GM23338 (cell line): ENCODE data around the gene APOBEC4.

Experiments used
- CREB1 ChIP-seq: fragments of 250-450 bp; sonication (Bioruptor Pico); IDR thresholded peaks from 2 replicates; pipeline ENCODE4 v1.5.0; 2020; ENCODE audit warnings: low read depth, mild to moderate bottlenecking, moderate library complexity
- EZH2phosphoT487 ChIP-seq: fragments of 200-600 bp; sonication (generic); IDR thresholded peaks from one replicate; pipeline ENCODE4 v1.8.1; 2018; ENCODE audit warnings: antibody characterized with exemption; ENCODE audit not compliant: unreplicated experiment
- POLR2AphosphoS5 ChIP-seq: IDR thresholded peaks from 2 replicates; pipeline ENCODE4 v1.6.1; 2016; ENCODE audit warnings: antibody characterized with exemption, low read depth
- TF ChIP-seq, protein P1 (sequence below), 2 experiments: fragments of 200-600 bp in 1 of 2; sonication (generic) in 1 of 2; conservative IDR thresholded peaks; 2 replicates each; pipeline versions ENCODE4 v1.5.1 to v1.6.1; 2016 to 2017; ENCODE audit warnings: antibody characterized with exemption in 2 of 2, low read depth in 2 of 2, mild to moderate bottlenecking in 2 of 2, moderate library complexity in 1 of 2

DNA sequence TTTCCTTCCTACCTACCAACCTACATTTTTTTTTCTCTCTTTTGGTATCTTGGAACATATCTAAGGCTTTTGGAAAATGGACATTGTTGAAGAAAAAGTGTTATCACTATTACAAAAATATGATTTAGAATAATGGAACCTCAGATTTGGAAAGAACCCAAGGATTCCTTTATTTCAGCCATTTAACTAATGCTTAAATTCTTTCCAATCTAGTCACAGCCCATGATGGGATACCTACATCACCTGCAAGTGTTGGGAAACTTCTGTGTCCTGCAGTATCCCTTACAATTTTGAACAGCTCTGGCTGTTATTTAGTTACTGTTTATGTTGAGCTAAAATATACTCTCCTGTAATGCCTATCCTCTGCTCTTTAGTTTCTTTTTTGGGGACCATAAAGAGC, 22.3 kb upstream of the APOBEC4 start:
- TF ChIP-seq, protein P1, sequence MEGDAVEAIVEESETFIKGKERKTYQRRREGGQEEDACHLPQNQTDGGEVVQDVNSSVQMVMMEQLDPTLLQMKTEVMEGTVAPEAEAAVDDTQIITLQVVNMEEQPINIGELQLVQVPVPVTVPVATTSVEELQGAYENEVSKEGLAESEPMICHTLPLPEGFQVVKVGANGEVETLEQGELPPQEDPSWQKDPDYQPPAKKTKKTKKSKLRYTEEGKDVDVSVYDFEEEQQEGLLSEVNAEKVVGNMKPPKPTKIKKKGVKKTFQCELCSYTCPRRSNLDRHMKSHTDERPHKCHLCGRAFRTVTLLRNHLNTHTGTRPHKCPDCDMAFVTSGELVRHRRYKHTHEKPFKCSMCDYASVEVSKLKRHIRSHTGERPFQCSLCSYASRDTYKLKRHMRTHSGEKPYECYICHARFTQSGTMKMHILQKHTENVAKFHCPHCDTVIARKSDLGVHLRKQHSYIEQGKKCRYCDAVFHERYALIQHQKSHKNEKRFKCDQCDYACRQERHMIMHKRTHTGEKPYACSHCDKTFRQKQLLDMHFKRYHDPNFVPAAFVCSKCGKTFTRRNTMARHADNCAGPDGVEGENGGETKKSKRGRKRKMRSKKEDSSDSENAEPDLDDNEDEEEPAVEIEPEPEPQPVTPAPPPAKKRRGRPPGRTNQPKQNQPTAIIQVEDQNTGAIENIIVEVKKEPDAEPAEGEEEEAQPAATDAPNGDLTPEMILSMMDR (conservative IDR thresholded peaks at IDR 0.05; ENCODE audit: low read depth in 2 of 2): no peak
- TF ChIP-seq POLR2AphosphoS5 (no peak), EZH2phosphoT487 (no peak), CREB1 (CRISPR knock-in tag) (no peak)
